Measurements from ENCODE around the gene ITFG1.
"Not testable (repeated sequence)": the region's sequence is repeated elsewhere in the genome, so short reads cannot be mapped to it uniquely, and the experiment has no call there.

GRCh38 chr16:47442884-47443283, 18.0 kb downstream of the ITFG1 start:
- not testable (repeated sequence) for TF ChIP-seq CTCF, POLR2A, POLR2AphosphoS5 (IDR thresholded peaks at IDR 0.05)

Data from gastroesophageal sphincter (tissue), 3 donors.